Measurements from ENCODE around the gene NEMP1.
A peak's percentile ranks its signal among the peaks of the same experiment; 100 is the strongest.

The NEMP1 gene

DNA sequence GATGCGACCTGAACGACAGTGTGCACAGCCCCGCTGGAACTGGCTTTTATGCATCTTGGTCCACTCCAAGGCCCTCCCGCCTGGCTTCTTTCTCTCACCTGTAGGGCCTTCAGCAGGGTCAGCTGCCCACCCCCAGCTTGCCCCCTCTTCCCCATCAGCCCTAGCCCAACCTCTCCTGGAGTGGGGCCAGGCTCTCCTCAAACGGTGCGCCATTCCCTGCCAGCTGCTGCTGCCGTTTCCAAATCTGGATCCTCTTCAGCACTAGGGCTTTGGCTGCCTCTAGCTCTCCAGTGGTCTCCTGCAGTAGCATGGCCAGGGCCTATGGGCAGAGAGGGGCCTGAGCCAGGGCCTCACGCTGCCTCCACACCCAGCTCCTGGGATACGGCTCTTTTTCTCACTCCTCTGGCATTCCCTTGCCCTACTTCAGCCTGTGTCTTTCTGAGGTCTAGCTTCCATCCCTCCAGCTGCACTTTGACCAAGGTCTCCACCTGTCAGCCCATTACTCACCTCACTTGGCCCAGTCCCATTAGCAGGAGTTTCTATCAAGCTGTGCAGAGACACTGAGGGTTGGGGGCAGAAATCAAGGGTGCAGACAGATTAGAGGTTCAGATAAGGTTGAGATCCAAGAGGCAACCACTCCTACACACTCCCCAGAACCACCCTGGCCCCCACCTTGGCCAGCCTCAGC is 27.6 kb upstream of the NEMP1 start:
- peak; percentile 21 for DNase-seq

GRCh38 chr12:57105011-57105753 is 26.6 kb upstream of the NEMP1 start:
- no peak for DNase-seq

GRCh38 chr12:57104292-57104910 is 25.8 kb upstream of the NEMP1 start:
- DNase-seq: no peak

- DNase-seq: no peak
Observed at GRCh38 chr12:57103856-57104255, 25.3 kb upstream of the NEMP1 start.

GRCh38 chr12:57101892-57102695 is 23.5 kb upstream of the NEMP1 start:
- no peak for DNase-seq

GRCh38 chr12:57099766-57100165 is 21.2 kb upstream of the NEMP1 start:
- DNase-seq: no peak

DNA sequence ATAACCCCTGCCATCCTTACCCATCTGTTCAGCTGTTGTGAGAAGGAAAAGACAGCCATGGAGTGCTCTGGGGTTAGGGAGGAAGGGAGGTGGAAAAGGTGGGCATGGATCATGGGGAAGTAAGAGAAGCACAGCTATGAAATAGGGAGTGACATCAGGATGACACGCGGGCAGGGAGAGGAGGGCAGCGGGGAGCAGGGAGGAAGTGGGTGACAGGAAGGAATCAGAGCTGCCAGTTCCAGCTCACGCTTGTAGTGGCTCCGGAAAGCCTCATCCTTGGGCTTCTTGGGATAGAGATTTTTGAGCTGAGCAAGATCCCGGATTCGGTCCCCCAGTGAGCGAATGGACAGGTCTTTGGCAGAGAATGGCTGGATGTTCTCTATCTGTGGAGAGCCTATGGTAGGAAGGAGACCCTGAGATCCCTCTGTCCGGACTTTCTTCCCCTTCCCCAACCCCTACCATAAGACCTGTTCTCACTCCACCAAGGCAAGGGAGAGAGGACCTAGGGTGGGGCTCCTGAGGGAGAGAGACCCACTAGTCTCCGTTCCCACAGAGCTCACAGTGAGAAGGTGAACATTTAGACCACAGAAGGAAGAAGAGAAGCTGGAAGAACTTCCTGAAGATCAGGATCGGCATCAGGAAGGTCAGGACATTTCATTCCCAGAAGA is 20.6 kb upstream of the NEMP1 start:
- DNase-seq: no peak

GRCh38 chr12:57098546-57098945 is 20.0 kb upstream of the NEMP1 start:
- DNase-seq: no peak

DNA sequence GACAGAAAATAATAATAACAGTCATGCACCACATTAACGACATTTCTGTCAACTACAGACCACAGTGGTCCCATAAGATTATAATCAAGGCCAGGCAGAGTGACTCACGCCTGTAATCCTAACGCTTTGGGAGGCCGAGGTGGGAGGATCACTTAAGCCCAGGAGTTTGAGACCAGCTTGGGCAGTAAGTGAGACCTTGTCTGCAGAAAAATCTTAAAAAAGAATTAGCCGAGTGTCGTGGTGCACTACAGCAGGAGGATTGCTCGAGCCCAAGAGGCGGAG is 18.9 kb upstream of the NEMP1 start:
- no peak for DNase-seq

DNA sequence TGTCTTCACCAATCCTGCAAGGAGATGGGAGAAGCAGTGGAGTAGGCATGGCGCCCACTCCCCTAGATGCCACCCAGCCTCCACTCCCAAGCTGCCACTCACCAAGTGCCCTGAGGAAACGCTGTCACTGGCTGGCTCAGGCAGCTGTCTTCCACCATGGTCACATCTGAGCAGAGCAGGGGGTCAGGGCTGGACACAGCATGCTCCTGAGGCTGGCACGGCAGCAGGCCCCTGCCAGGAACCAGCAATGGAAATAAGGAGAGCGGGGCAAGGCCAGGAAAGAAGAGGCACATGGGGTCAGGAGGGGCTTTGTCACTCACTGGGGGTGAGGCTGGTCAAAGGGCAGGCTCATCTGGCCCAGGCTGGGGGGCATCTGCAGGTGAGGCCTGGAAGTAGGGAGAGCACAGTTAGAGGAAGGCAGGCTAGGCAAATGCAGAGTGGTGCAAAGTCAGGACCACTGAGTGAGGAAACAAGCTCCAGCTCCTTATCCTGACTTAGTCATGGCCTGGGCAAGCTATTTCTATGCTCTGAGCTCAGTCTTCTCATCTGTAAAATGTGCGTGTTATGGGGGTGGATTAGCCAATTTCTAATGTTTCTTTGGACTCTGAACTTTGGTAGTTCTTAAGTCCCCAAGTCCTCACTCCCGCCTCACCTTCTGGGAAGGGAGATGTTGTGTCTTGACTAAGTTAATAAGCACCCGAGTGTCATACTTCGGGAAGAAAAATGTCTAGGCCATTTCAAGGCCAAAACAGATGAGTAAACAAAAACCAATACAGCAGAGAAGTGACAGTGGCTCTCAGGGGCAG is 18.4 kb upstream of the NEMP1 start:
- DNase-seq: no peak

- no peak for DNase-seq
Observed at GRCh38 chr12:57096099-57096572, 17.5 kb upstream of the NEMP1 start.

- DNase-seq: no peak
Observed at GRCh38 chr12:57095440-57095839, 16.8 kb upstream of the NEMP1 start.

GRCh38 chr12:57094208-57095160 is 15.9 kb upstream of the NEMP1 start:
- DNase-seq: no peak

DNA sequence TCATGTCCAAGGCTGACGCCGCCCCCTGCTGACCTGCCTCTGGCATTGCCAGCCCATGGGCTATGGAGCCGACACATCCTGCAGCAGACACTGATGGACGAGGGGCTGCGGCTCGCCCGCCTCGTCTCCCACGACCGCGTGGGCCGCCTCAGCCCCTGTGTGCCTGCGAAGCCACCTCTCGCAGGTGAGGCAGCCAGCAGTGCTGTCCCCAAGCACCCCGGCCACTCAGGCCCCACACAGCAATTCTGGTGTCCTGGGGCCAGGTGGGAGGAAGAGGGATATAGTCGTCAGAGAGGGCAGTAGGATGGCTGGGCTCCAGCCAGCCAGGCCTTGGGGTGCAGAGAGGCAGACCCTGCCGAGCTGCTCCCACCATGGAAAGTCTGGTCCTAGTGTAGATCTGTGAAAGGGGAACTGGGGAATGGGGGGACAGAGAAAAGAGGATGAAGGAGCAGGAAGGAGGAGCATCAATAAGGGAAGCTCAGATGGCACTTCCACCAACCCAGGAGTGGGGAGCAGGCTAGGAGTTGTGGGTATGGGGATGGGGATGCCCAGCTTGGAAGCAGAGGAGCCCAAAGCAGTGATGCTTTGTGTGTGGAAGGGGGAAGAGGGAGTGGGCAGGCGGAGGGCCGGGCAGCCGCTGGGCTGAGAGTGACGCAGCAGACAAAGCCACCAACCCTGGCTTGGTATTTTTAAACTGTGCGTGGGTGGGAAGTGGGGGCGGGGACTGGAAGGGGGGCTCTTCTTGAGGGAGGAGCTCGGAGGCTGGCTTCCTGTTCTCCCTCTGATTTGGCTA is 15.0 kb upstream of the NEMP1 start:
- DNase-seq: no peak

DNA sequence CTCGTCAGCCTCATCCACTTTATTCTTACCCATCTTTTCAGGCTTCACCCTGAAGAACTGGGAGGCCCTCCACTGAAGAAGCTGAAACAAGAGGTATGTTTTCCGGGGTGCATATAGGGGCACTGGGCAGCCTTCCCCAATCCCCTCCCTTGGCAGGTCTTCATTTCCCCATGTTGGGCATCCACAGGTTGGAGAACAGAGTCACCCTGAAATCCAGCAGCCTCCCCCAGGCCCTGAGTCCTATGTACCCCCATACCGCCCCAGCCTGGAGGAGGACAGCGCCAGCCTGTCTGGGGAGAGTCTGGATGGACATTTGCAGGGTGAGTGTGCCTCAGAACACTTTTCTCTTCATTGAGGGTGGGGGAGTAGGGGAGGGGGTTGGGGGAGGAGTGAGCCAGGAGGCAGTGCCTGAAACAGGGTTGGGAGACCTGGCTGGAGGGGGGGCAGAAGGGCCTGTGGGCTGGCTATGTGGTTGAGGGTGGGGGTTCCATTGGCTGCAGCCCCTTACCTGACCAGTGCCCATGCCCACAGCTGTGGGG is 14.4 kb upstream of the NEMP1 start:
- no peak for DNase-seq

DNA sequence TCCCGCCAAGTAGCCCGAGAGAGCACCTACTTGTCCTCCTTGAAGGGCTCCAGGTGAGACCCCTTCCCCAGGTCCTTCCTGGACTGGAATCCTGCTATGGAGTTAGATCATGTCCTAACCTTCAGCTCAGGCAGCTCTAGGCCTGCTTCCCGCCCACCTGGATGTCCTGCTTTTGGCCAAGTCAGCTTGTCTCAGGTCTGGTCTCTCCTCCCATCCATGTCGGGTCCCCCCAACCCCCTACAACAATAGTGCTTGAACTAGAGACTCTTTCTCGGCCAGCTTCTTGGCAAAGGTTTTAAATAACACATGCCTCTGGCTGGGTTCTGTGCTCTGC is 13.9 kb upstream of the NEMP1 start:
- no peak for DNase-seq

GRCh38 chr12:57091638-57092528 is 13.3 kb upstream of the NEMP1 start:
- DNase-seq: no peak

- no peak for DNase-seq
Observed at GRCh38 chr12:57090924-57091637, 12.5 kb upstream of the NEMP1 start.
